Measurements from ENCODE around the gene ASB6.
A peak's percentile ranks its signal among the peaks of the same experiment; 100 is the strongest.

Gene ASB6

DNA sequence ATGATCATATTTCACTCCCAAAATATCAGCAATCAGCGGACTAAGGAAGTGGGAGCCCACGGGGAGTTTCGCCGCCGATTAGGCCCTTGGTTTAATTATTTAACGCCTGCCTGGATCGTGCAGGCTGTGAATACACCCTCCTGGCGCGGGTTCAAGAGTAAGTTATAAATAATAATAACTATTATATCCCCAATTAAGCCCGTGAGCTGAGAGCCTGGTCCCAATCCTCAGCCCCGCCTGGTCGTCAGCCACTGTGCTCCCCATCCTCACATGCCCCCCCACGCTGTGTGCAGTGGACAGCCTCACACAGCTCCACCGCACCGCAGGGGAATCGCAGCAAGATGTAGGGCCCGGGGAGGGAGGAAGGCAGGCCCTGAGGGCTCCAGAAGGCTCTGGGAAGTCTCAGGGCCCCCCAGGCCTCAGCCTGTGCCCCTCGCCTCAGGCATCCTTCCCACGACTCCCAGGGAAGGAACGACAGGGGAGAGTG, 12.6 kb upstream of the ASB6 start:
- Histone ChIP-seq H3K27ac (ENCODE audit: low read depth, low read length, severe bottlenecking) (no peak overlapping the region), H3K9me3 (ENCODE audit: control insufficient read depth, low read length) (no peaks in the 10 kb centered on the region), H3K4me3 (ENCODE audit: extremely low read depth, insufficient read depth, low read length, poor library complexity, severe bottlenecking) (no peak overlapping the region), H3K4me1 (ENCODE audit: control insufficient read depth, insufficient read depth, low read length, poor library complexity, severe bottlenecking) (no peaks in the 10 kb centered on the region), H3K36me3 (ENCODE audit: control insufficient read depth, insufficient read depth, low read length) (no peaks in the 10 kb centered on the region)
- 81 to 87% methylated on average over 4 to 5 of the region's 20 CpGs for WGBS, 2 experiments (ENCODE audit: insufficient coverage in 2 of 2)

DNA sequence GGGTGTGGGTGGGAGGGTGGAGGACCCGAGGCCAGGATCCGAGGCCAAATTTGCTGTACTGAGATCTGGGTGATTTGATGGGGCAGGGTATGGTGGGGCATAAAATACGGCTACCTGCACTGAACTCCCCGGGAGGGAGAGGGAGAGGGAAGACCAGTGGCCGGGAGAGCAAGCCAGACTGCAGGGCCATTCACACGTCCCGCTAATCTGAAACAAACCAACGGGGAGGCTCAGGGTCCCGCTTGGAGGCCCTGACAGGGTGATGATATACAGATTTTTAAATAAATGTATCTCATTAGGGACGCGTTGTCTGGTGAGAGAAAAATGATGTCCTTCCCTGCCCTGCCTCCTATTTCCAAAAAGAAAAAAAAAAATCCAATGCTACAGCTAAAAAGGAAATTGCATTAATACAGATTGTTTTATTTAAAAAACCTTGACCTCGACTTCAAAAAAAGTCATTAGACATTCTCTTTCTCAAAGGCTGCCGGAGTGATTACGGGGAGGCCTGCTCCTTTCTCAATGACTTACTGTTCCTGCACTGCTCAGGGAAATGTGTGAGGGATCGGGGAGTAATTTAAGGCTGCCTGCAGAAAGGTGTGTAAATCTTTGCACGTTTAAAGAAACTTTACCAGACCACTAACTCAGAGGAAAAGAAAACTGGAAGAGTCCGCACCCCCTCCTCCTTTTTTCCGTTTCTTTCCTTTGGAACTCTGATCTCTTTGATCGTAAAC, 12.0 kb upstream of the ASB6 start:
- 66 to 79% methylated on average over 7 to 9 of the region's 19 CpGs for WGBS, 2 experiments (ENCODE audit: insufficient coverage in 2 of 2)
- no peak overlapping the region for H3K4me3 ChIP-seq (ENCODE audit: extremely low read depth, insufficient read depth, low read length, poor library complexity, severe bottlenecking)
- no peaks in the 10 kb centered on the region for H3K4me1 ChIP-seq (ENCODE audit: control insufficient read depth, insufficient read depth, low read length, poor library complexity, severe bottlenecking)
- H3K36me3 ChIP-seq (ENCODE audit: control insufficient read depth, insufficient read depth, low read length), result no peaks in the 10 kb centered on the region
- H3K9me3 ChIP-seq (ENCODE audit: control insufficient read depth, low read length), result no peaks in the 10 kb centered on the region
- H3K27ac ChIP-seq (ENCODE audit: low read depth, low read length, severe bottlenecking), result no peak overlapping the region

DNA sequence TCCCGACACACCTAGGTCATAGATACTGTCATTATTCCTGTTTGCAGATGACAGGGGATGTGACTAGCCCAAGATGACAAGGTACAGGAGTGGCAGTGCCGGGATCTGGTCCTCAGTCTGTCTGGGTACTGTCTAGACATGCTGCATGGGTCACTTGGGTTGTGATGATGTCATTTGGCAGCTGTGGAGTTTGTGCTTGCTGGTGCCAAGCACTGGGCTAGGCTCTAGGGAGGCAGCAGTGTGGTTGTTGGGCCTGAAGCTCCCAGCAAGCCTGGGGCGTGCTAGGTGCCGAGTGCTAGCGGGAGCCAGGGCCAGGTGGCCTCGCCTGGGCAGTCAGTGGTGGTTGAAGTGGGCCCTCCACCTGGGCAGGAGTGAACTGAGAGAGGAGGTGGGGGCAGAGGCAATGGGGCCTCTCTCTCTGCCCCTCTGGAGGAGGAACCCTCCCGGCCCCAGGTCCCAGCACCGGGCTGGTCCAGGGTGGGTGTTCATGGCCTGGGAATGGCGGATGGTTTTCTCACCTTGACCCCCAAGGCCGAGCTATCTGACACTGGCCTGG, 8.8 kb upstream of the ASB6 start:
- H3K9me3 ChIP-seq (ENCODE audit: control insufficient read depth, low read length), result no peaks in the 10 kb centered on the region
- 90 to 93% methylated on average over 4 to 10 of the region's 10 CpGs for WGBS, 2 experiments (ENCODE audit: insufficient coverage in 2 of 2)
- H3K4me1 ChIP-seq (ENCODE audit: control insufficient read depth, insufficient read depth, low read length, poor library complexity, severe bottlenecking), result peaks cover 10% of the 10 kb centered on the region
- no peaks in the 10 kb centered on the region for H3K36me3 ChIP-seq (ENCODE audit: control insufficient read depth, insufficient read depth, low read length)
- H3K4me3 ChIP-seq (ENCODE audit: extremely low read depth, insufficient read depth, low read length, poor library complexity, severe bottlenecking), result no peak overlapping the region
- H3K27ac ChIP-seq (ENCODE audit: low read depth, low read length, severe bottlenecking), result no peak overlapping the region

- H3K9me3 ChIP-seq (ENCODE audit: control insufficient read depth, low read length), result no peaks in the 10 kb centered on the region
- H3K36me3 ChIP-seq (ENCODE audit: control insufficient read depth, insufficient read depth, low read length), result no peaks in the 10 kb centered on the region
- H3K4me3 ChIP-seq (ENCODE audit: extremely low read depth, insufficient read depth, low read length, poor library complexity, severe bottlenecking), result no peak overlapping the region
- peak overlapping the region; percentile 25 for H3K27ac ChIP-seq (ENCODE audit: low read depth, low read length, severe bottlenecking)
- H3K4me1 ChIP-seq (ENCODE audit: control insufficient read depth, insufficient read depth, low read length, poor library complexity, severe bottlenecking), result peaks cover 10% of the 10 kb centered on the region
- 80 to 92% methylated on average over 7 to 16 of the region's 20 CpGs for WGBS, 2 experiments (ENCODE audit: insufficient coverage in 2 of 2)
These were observed 8.1 kb upstream of the ASB6 start for GRCh38 chr9:129649726-129650679.

- H3K4me3 ChIP-seq (ENCODE audit: extremely low read depth, insufficient read depth, low read length, poor library complexity, severe bottlenecking), result no peak overlapping the region
- peaks cover 10% of the 10 kb centered on the region for H3K4me1 ChIP-seq (ENCODE audit: control insufficient read depth, insufficient read depth, low read length, poor library complexity, severe bottlenecking)
- H3K9me3 ChIP-seq (ENCODE audit: control insufficient read depth, low read length), result no peaks in the 10 kb centered on the region
- no peaks in the 10 kb centered on the region for H3K36me3 ChIP-seq (ENCODE audit: control insufficient read depth, insufficient read depth, low read length)
- no peak overlapping the region for H3K27ac ChIP-seq (ENCODE audit: low read depth, low read length, severe bottlenecking)
- 87 to 96% methylated on average over 5 of the region's 10 CpGs for WGBS, 2 experiments (ENCODE audit: insufficient coverage in 2 of 2)
These were observed 6.8 kb upstream of the ASB6 start for GRCh38 chr9:129648764-129649115.

DNA sequence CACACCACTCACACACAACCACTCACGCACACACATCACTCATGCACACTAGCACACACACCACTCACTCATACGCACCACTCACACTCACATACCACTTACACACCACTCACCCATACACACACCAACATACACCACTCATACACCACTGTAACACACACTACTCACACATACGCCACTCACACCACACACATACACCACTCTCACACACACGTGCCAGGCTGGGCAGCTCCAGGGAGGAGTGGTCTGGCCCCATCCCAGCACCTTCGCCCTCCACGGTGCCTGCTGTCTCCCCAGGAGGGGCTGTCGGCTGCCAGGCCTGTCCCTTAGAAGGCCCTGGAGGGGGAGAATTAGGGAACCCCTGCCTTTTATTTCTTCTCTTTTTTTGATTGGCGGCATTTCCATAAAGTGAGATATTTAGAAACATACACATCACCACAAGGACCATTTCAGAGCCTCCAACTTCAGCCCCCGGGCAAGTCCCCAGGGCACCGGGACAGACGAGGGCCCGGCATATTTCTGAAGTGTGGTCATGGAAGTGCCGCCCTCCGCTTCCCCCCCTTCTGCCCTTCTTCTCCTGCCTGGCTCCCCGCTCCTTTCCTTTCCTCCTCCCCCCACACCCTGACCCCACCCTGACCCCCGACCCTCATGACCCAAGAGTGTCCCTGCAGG, 6.3 kb upstream of the ASB6 start:
- WGBS, 2 experiments (ENCODE audit: insufficient coverage in 2 of 2), result 67 to 72% methylated on average over 8 of the region's 16 CpGs
- peaks cover 10% of the 10 kb centered on the region for H3K4me1 ChIP-seq (ENCODE audit: control insufficient read depth, insufficient read depth, low read length, poor library complexity, severe bottlenecking)
- no peak overlapping the region for H3K27ac ChIP-seq (ENCODE audit: low read depth, low read length, severe bottlenecking)
- H3K9me3 ChIP-seq (ENCODE audit: control insufficient read depth, low read length), result no peaks in the 10 kb centered on the region
- H3K4me3 ChIP-seq (ENCODE audit: extremely low read depth, insufficient read depth, low read length, poor library complexity, severe bottlenecking), result no peak overlapping the region
- H3K36me3 ChIP-seq (ENCODE audit: control insufficient read depth, insufficient read depth, low read length), result no peaks in the 10 kb centered on the region

- no peak overlapping the region for H3K4me3 ChIP-seq (ENCODE audit: extremely low read depth, insufficient read depth, low read length, poor library complexity, severe bottlenecking)
- peaks cover 10% of the 10 kb centered on the region for H3K4me1 ChIP-seq (ENCODE audit: control insufficient read depth, insufficient read depth, low read length, poor library complexity, severe bottlenecking)
- H3K27ac ChIP-seq (ENCODE audit: low read depth, low read length, severe bottlenecking), result no peak overlapping the region
- 68 to 87% methylated on average over 3 to 8 of the region's 10 CpGs for WGBS, 2 experiments (ENCODE audit: insufficient coverage in 2 of 2)
- no peaks in the 10 kb centered on the region for H3K36me3 ChIP-seq (ENCODE audit: control insufficient read depth, insufficient read depth, low read length)
- H3K9me3 ChIP-seq (ENCODE audit: control insufficient read depth, low read length), result no peaks in the 10 kb centered on the region
These were observed 5.7 kb upstream of the ASB6 start for GRCh38 chr9:129647635-129648034.

GRCh38 chr9:129646654-129647053, 4.7 kb upstream of the ASB6 start:
- no peak overlapping the region for H3K27ac ChIP-seq (ENCODE audit: low read depth, low read length, severe bottlenecking)
- WGBS, 2 experiments (ENCODE audit: insufficient coverage in 2 of 2), result 100% methylated on average over 1 to 2 of the region's 7 CpGs
- no peak overlapping the region for H3K4me3 ChIP-seq (ENCODE audit: extremely low read depth, insufficient read depth, low read length, poor library complexity, severe bottlenecking)
- H3K4me1 ChIP-seq (ENCODE audit: control insufficient read depth, insufficient read depth, low read length, poor library complexity, severe bottlenecking), result peaks cover 10% of the 10 kb centered on the region
- H3K36me3 ChIP-seq (ENCODE audit: control insufficient read depth, insufficient read depth, low read length), result no peaks in the 10 kb centered on the region
- H3K9me3 ChIP-seq (ENCODE audit: control insufficient read depth, low read length), result no peaks in the 10 kb centered on the region

GRCh38 chr9:129646252-129646651, 4.3 kb upstream of the ASB6 start:
- no peak overlapping the region for H3K4me3 ChIP-seq (ENCODE audit: extremely low read depth, insufficient read depth, low read length, poor library complexity, severe bottlenecking)
- peaks cover 10% of the 10 kb centered on the region for H3K4me1 ChIP-seq (ENCODE audit: control insufficient read depth, insufficient read depth, low read length, poor library complexity, severe bottlenecking)
- no peaks in the 10 kb centered on the region for H3K9me3 ChIP-seq (ENCODE audit: control insufficient read depth, low read length)
- H3K36me3 ChIP-seq (ENCODE audit: control insufficient read depth, insufficient read depth, low read length), result no peaks in the 10 kb centered on the region
- no peak overlapping the region for H3K27ac ChIP-seq (ENCODE audit: low read depth, low read length, severe bottlenecking)
- WGBS, 2 experiments (ENCODE audit: insufficient coverage in 2 of 2), result 81 to 90% methylated on average over 6 to 11 of the region's 12 CpGs

GRCh38 chr9:129644902-129645301, 3.0 kb upstream of the ASB6 start:
- WGBS, 2 experiments (ENCODE audit: insufficient coverage in 2 of 2), result 82 to 90% methylated on average over 17 of the region's 17 CpGs
- H3K4me1 ChIP-seq (ENCODE audit: control insufficient read depth, insufficient read depth, low read length, poor library complexity, severe bottlenecking), result peaks cover 17% of the 10 kb centered on the region
- H3K9me3 ChIP-seq (ENCODE audit: control insufficient read depth, low read length), result no peaks in the 10 kb centered on the region
- no peak overlapping the region for H3K27ac ChIP-seq (ENCODE audit: low read depth, low read length, severe bottlenecking)
- H3K4me3 ChIP-seq (ENCODE audit: extremely low read depth, insufficient read depth, low read length, poor library complexity, severe bottlenecking), result no peak overlapping the region
- H3K36me3 ChIP-seq (ENCODE audit: control insufficient read depth, insufficient read depth, low read length), result peaks cover 4% of the 10 kb centered on the region

All from mesodermal cell (in vitro differentiated cells).